Measurements from ENCODE around the gene PDE4D. TPM values are rescaled to one million over a fixed set of nuclear protein-coding genes. Genes with fewer than 3 reads are reported as not detected.
"Not testable (repeated sequence)": the region's sequence is repeated elsewhere in the genome, so short reads cannot be mapped to it uniquely, and the experiment has no call there.

Gene PDE4D
- polyA plus RNA-seq, 3 donors: 1.3 to 22.7 (median 11.0) TPM

GRCh38 chr5:59588922-59589321 lies 304.6 kb downstream of the PDE4D start:
- no peak overlapping the region for H3K27ac ChIP-seq (ENCODE audit: low read depth, low read length)

DNA sequence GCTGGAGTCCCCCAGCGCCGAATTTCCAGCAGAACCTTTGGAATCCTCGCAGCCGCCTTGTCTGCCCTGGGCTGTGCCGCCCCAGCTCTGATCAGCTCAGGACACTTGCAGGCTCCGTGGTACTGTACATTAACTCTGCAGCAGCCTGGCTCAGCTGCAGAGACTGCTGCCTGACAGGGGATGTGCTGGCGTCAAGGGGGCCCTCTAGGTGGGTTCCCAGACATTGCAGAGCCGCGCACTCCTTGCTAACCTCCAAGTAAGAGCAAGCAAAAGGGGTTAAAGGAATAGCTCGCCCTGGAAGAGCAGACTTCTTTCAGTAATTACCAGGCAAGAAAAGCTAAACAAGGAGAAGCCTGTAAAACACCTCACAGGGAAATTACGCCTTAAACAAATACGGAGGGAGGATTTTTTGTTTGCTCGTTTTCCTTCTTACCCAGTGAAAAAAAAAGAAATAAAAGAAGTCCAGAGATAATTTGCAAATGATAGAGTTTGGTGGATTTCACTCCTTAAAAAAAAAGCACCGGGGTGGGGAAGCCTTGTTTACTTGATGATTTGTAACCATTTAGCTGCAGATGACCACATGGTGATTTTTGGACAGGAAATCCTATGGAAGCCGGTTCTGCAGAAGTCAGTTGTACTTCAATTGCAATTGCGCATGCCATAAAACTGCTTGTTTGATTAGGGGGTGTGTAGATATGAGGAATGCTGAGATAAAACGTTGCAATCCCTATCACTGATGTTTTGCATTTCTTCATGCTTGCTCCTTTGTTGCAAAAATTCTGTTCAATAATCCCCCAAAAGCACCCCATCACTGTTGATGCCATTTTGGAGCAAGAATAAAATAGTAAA lies 305.8 kb downstream of the PDE4D start:
- no peak overlapping the region for H3K27ac ChIP-seq (ENCODE audit: low read depth, low read length)
- WGBS, 3 donors: 7 to 25% (median 14%) methylated on average over 17 of the region's 17 CpGs

GRCh38 chr5:59586841-59587240 lies 306.7 kb downstream of the PDE4D start:
- WGBS, 3 donors: 79 to 88% (median 85%) methylated on average over 5 of the region's 5 CpGs
- no peak overlapping the region for H3K27ac ChIP-seq (ENCODE audit: low read depth, low read length)

DNA sequence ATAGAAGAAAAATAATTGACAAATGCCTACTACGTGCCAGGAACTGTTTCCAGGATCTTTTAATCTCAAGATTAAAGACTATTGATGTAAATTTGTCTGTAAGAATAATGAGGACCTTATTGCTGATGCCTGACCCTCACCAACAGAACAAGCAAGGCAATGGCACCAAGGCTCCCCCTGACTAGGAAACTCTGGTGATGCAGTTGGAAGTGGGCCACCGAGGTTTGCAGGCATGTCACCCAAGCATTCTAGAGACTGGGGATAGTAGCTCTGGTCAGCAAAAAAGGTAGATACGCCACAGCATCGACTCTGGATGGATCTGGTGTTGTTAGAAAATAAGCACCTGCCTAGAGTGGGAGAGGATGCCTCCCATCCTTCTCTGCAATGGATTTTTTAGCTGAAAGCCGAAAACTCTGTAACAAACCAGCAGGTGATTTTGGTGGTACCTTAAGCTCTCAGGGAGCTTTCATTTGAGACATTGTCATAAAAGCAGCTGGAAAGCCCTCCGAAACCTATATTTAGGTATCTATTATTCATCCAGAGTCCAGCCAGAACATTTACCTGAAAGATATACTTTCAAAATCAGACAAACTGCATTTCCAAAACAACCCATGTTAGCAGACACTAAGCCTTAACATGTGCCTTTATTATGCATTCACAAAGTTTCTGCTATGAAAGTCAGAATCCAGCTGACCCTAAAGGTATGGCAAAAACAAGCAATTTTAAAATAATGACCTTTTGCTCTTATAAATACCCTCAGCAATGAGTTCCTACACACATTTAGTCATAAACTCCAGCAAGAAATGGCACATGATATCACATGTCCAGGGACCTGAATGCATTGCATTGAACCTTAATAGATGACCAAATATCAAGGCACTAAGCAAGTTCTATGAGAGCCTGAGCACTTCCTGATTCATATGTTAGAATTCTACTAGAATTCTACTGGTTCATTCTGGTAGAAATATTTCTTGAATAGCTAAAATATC lies 308.4 kb downstream of the PDE4D start:
- WGBS, 3 donors: 81 to 94% (median 86%) methylated on average over 6 of the region's 6 CpGs
- no peak overlapping the region for H3K27ac ChIP-seq (ENCODE audit: low read depth, low read length)

DNA sequence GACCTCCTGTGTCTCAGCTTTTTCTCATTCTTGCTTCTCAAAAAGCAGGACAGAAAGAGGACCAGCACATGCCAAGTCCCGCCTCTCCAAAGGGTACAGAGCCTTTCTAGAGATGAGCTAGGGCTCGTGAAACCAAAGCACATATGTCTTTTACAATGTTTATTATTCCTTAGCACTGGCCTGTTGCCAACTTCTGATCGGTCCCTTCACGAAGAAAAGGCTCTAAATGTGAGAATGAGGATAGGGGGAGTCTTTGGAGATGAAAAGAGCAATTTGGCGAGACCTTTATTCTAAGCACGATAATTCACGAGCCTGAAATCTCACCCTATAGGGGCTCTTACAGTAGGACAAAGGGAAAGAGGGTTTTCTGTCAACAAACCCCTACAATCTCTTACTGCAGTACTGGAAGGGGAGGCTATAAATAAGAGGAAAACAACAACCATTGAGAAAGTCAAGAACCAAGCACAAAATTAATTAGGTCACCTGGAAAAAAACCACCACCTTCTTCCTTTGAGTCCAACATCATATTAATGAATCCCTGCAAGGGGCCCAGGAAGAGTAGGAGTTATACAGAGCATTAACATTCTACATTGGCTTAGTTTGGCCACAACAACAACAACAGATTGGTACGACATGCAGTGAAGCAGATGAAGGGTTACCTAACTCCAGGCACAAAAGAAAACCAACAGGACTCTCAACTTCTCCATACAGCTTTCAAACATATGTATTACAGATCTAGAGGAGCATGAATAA lies 309.5 kb downstream of the PDE4D start:
- H3K27ac ChIP-seq (ENCODE audit: low read depth, low read length): no peak overlapping the region
- 74 to 76% (median 75%) methylated on average over 8 of the region's 8 CpGs for WGBS, 3 donors

- no peak overlapping the region for H3K27ac ChIP-seq (ENCODE audit: low read depth, low read length)
- 19 to 82% (median 74%) methylated on average over 2 of the region's 2 CpGs for WGBS, 3 donors
Observed at GRCh38 chr5:59583151-59583809, 310.2 kb downstream of the PDE4D start.

DNA sequence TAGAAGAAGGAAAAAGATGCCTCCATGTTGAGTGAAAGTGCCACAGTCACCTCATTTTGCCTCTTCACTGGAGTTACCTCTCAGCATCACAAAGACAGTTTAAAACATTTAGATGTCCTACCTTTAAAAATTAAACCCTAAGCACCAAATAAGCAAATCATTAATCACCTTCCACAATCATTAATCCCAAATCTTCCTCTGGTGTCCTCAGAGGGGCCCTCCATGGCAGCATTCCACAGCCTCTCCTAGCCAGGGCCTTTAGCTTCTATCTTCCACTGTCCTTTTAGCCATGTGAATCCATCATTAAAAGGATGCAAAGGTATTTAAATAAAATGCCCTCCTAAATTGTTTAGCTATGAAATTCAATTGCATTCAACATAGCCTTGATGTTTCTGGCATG lies 310.8 kb downstream of the PDE4D start:
- H3K27ac ChIP-seq (ENCODE audit: low read depth, low read length): no peak overlapping the region

DNA sequence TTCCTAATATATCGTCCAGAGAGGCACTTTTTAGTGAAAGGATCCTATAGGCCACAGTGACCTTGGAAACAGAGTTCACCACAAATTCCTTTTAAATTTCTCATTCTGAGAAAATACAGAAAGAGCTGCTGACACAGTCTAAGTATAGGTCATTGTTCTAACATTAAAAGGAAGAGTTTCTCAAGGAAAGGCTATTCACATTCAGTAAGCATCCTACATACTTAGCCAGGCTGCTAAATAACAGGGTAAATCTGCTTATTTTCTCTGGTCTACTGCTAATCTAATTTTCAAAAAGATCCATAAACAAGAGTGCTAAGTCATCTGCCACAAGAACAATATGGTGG lies 313.7 kb downstream of the PDE4D start:
- 83 to 96% (median 86%) methylated on average over 1 of the region's 1 CpG for WGBS, 3 donors
- H3K27ac ChIP-seq (ENCODE audit: low read depth, low read length): no peak overlapping the region

GRCh38 chr5:59579101-59579823 lies 314.3 kb downstream of the PDE4D start:
- H3K27ac ChIP-seq (ENCODE audit: low read depth, low read length): no peak overlapping the region
- WGBS, 3 donors: 88 to 98% (median 90%) methylated on average over 2 of the region's 2 CpGs

DNA sequence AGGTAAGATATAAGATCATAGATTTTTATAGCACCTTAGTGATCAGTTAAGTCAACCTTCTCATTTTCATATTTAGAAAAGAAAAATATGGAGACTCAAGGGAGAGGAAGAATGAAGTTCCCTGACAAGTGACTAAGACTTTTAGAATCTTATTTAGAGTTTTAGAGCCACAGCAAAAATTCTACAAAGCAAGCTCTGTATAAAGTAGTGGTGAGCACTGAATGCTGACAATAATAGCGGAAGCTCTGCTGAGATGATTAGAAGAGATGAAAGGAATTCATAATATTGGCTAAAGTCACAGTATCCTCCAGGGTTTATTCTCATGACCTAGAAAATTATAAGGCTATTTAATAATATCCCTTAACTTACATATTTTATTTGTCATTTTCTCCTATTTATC lies 316.0 kb downstream of the PDE4D start:
- 85 to 94% (median 89%) methylated on average over 1 of the region's 1 CpG for WGBS, 3 donors
- H3K27ac ChIP-seq (ENCODE audit: low read depth, low read length): no peak overlapping the region

GRCh38 chr5:59575648-59576445 lies 317.7 kb downstream of the PDE4D start:
- WGBS, 3 donors: 90 to 93% (median 91%) methylated on average over 3 of the region's 3 CpGs
- H3K27ac ChIP-seq (ENCODE audit: low read depth, low read length): no peak overlapping the region

- not testable (repeated sequence) for H3K27ac ChIP-seq (ENCODE audit: low read depth, low read length)
- 83 to 96% (median 93%) methylated on average over 5 of the region's 5 CpGs for WGBS, 3 donors
Observed at GRCh38 chr5:59573509-59573908, 320.0 kb downstream of the PDE4D start.

DNA sequence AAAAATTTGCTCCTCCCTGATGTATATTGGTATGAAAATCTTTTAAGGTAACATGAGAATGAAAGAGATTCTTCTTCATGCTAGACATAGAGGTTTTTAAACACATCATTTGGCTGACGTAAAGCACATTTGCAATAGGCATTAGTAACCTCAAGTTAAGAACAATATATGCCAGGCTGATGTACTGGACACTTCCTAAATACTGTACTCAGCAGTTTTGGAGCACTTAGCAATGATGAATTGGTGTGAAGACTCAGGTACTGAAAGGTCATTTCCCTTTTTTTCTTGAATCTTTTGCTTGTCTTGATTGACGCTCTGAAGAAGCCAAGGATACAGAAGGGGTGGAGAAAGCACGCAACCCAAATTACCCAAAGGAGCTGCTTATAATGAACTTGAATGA lies 322.5 kb downstream of the PDE4D start:
- WGBS, 3 donors: 89 to 93% (median 93%) methylated on average over 3 of the region's 3 CpGs
- H3K27ac ChIP-seq (ENCODE audit: low read depth, low read length): no peak overlapping the region

- H3K27ac ChIP-seq (ENCODE audit: low read depth, low read length): no peak overlapping the region
- 49 to 54% (median 52%) methylated on average over 3 of the region's 3 CpGs for WGBS, 3 donors
Observed at GRCh38 chr5:59569608-59570334, 323.8 kb downstream of the PDE4D start.

DNA sequence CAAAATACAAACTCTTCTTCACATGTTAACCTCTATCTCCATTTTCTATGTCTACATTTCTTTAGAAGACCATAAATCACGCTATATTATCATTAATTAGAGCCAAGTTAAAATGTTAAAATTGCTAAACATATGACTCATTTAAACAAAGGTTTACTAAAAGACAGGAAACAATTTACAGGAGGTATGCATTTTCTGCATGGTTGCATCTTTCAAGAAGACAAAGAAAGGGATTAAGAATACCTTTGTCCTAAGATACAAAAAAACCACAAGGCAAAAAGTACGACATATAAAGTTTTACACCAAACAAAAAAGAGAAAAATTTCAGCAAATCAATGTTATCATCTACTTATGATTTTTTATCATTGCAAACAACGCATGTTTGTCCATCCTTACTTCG lies 324.4 kb downstream of the PDE4D start:
- 92 to 95% (median 94%) methylated on average over 4 of the region's 4 CpGs for WGBS, 3 donors

GRCh38 chr5:59568161-59568560 lies 325.4 kb downstream of the PDE4D start:
- no peak overlapping the region for H3K27ac ChIP-seq (ENCODE audit: low read depth, low read length)
- WGBS, 3 donors: 89 to 99% (median 91%) methylated on average over 2 of the region's 2 CpGs

More for the DNA sequence above, 324.4 kb downstream of the PDE4D start:
- H3K27ac ChIP-seq (ENCODE audit: low read depth, low read length): no peak overlapping the region

All from adipose tissue (tissue), 3 donors.